CD4-positive, alpha-beta T cell treated with Interleukin-21 for 1 hour (primary cell): ENCODE results near the gene SH3PXD2B.
"Not testable (repeated sequence)": the region's sequence is repeated elsewhere in the genome, so short reads cannot be mapped to it uniquely, and the experiment has no call there.

Experiments used
- DNase-seq: peaks from one replicate; pipeline ENCODE4 v3.0.0-alpha.2; 2020

SH3PXD2B gene

GRCh38 chr5:172361566-172362238 is 92.6 kb downstream of the SH3PXD2B start:
- peak; percentile 1 for DNase-seq

GRCh38 chr5:172358345-172358744 is 96.0 kb downstream of the SH3PXD2B start:
- DNase-seq: no peak

GRCh38 chr5:172356527-172356926 is 97.8 kb downstream of the SH3PXD2B start:
- no peak for DNase-seq

- DNase-seq: no peak
These were observed 98.3 kb downstream of the SH3PXD2B start for GRCh38 chr5:172356047-172356446.

- no peak for DNase-seq
These were observed 100.5 kb downstream of the SH3PXD2B start for GRCh38 chr5:172353846-172354245.

- no peak for DNase-seq
These were observed 101.0 kb downstream of the SH3PXD2B start for GRCh38 chr5:172353271-172353812.

- DNase-seq: not testable (repeated sequence)
These were observed 101.8 kb downstream of the SH3PXD2B start for GRCh38 chr5:172352526-172352925.

GRCh38 chr5:172351240-172351778 is 103.0 kb downstream of the SH3PXD2B start:
- no peak for DNase-seq

GRCh38 chr5:172350212-172351181 is 103.8 kb downstream of the SH3PXD2B start:
- DNase-seq: no peak

- not testable (repeated sequence) for DNase-seq
These were observed 105.6 kb downstream of the SH3PXD2B start for GRCh38 chr5:172348733-172349132.

- DNase-seq: no peak
These were observed 106.2 kb downstream of the SH3PXD2B start for GRCh38 chr5:172348084-172348483.

- DNase-seq: no peak
These were observed 106.8 kb downstream of the SH3PXD2B start for GRCh38 chr5:172347496-172348052.

GRCh38 chr5:172345881-172346280 is 108.4 kb downstream of the SH3PXD2B start:
- DNase-seq: no peak

GRCh38 chr5:172344855-172345409 is 109.4 kb downstream of the SH3PXD2B start:
- no peak for DNase-seq

- no peak for DNase-seq
These were observed 110.6 kb downstream of the SH3PXD2B start for GRCh38 chr5:172343741-172344140.

- no peak for DNase-seq
These were observed 111.4 kb downstream of the SH3PXD2B start for GRCh38 chr5:172342918-172343317.

- no peak for DNase-seq
These were observed 114.8 kb downstream of the SH3PXD2B start for GRCh38 chr5:172339264-172340180.

- DNase-seq: no peak
These were observed 117.5 kb downstream of the SH3PXD2B start for GRCh38 chr5:172336676-172337285.

- no peak for DNase-seq
These were observed 118.1 kb downstream of the SH3PXD2B start for GRCh38 chr5:172336264-172336663.

GRCh38 chr5:172335721-172336120 is 118.6 kb downstream of the SH3PXD2B start:
- DNase-seq: no peak

GRCh38 chr5:172334641-172335040 is 119.7 kb downstream of the SH3PXD2B start:
- DNase-seq: no peak
